ENCODE results near the gene OR52A1. TPM values are rescaled to one million over a fixed set of nuclear protein-coding genes. Genes with fewer than 3 reads are reported as not detected.

OR52A1 gene
- total RNA-seq, 1 experiment from 2014 or later: 0.42 TPM

DNA sequence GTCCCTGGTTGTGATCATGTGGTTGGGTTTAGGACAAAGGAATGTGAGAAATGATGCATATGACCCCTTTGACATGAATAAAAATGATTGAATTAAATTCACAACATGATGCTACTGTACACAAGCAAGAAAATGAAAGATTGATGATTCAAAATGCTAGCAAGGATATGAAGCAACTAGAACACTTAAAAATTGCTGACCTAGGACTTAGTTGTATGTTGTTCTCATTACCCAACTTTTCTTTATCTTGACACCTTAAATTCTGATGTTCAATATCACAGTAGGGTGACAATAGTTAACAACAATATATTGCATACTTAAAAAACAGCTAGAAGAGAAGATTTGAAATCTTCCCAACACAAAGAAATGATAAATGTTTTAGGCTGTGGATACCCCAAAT lies 37.0 kb downstream of the OR52A1 start:
- Histone ChIP-seq H2BK15ac (ENCODE audit: low read depth, low read length) (no peak overlapping the region), H2BK120ac (ENCODE audit: low read depth, low read length, poor library complexity, severe bottlenecking) (no peak overlapping the region), H4K5ac (ENCODE audit: insufficient read length, low read depth, low read length) (no peak overlapping the region), H4K8ac (replicated peaks; ENCODE audit: insufficient read length, low read depth, low read length) (no peak overlapping the region), H2AFZ (ENCODE audit: low read length) (no peak overlapping the region), H3K14ac (ENCODE audit: insufficient read depth, low read length) (no peak overlapping the region), H3K4me1 (ENCODE audit: insufficient read depth, low read length) (no peaks in the 10 kb centered on the region), H2BK12ac (ENCODE audit: insufficient read length, low read depth, low read length) (no peak overlapping the region), H2BK5ac (ENCODE audit: insufficient read length, low read length) (no peak overlapping the region), H2BK20ac (ENCODE audit: low read depth, low read length, poor library complexity, severe bottlenecking) (no peak overlapping the region), H3K9ac (ENCODE audit: extremely low read depth, insufficient read length, low read length) (no peak overlapping the region), H3K27ac (ENCODE audit: insufficient read length, low read depth, low read length) (no peak overlapping the region), H2AK5ac (ENCODE audit: insufficient read length, low read length) (no peak overlapping the region), H3K56ac (ENCODE audit: insufficient read length, low read depth, low read length) (no peak overlapping the region), H3K23ac (ENCODE audit: insufficient read length, low read depth, low read length) (no peak overlapping the region), H4K91ac (ENCODE audit: insufficient read length, low read depth, low read length) (no peak overlapping the region), H3K79me1 (ENCODE audit: insufficient read depth, low read depth, low read length, poor library complexity, severe bottlenecking) (no peaks in the 10 kb centered on the region), H4K20me1 (ENCODE audit: control insufficient read depth, insufficient read depth, insufficient read length) (no peaks in the 10 kb centered on the region), H3K4ac (ENCODE audit: low read depth, low read length) (no peak overlapping the region), H3T11ph (ENCODE audit: low read length) (no peak overlapping the region), H3K4me2 (ENCODE audit: insufficient read depth, insufficient read length, low read length) (no peak overlapping the region), H3K79me2 (ENCODE audit: insufficient read depth, low read length) (no peaks in the 10 kb centered on the region), H3K18ac (ENCODE audit: insufficient read length, low read depth, low read length) (no peak overlapping the region), H3K9me3 (ENCODE audit: control insufficient read depth, low read depth, low read length) (no peaks in the 10 kb centered on the region), H3K23me2 (ENCODE audit: insufficient read length, low read depth, low read length, poor library complexity, severe bottlenecking) (no peaks in the 10 kb centered on the region), H3K27me3 (ENCODE audit: insufficient read depth, low read length) (no peaks in the 10 kb centered on the region)
- DNase-seq: no peak
- no peak overlapping the region for H3K4me3 Mint-ChIP-seq
- no peak overlapping the region for H3K27ac Mint-ChIP-seq
- H3K36me3 Mint-ChIP-seq (ENCODE audit: insufficient read depth in 1 of 3, low read depth in 3 of 3): no peaks in the 10 kb centered on the region
- no peaks in the 10 kb centered on the region; the same call in 1 of the 2 replicates for H3K27me3 Mint-ChIP-seq (ENCODE audit: low read depth)
- TF ChIP-seq, protein P1, sequence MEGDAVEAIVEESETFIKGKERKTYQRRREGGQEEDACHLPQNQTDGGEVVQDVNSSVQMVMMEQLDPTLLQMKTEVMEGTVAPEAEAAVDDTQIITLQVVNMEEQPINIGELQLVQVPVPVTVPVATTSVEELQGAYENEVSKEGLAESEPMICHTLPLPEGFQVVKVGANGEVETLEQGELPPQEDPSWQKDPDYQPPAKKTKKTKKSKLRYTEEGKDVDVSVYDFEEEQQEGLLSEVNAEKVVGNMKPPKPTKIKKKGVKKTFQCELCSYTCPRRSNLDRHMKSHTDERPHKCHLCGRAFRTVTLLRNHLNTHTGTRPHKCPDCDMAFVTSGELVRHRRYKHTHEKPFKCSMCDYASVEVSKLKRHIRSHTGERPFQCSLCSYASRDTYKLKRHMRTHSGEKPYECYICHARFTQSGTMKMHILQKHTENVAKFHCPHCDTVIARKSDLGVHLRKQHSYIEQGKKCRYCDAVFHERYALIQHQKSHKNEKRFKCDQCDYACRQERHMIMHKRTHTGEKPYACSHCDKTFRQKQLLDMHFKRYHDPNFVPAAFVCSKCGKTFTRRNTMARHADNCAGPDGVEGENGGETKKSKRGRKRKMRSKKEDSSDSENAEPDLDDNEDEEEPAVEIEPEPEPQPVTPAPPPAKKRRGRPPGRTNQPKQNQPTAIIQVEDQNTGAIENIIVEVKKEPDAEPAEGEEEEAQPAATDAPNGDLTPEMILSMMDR (conservative IDR thresholded peaks at IDR 0.05): no peak
- peaks cover 0 to 4% of the 10 kb centered on the region in 2 experiments; a peak in 1 of 5 replicates for H3K9me3 Mint-ChIP-seq
- H3K4me1 Mint-ChIP-seq: peaks cover 2 to 3% of the 10 kb centered on the region in 2 experiments; a peak in 2 of 4 replicates

All from H9 (cell line).